Parathyroid adenoma (tissue), 2 donors: Measurements from ENCODE around the gene ATP1B1.

Source experiments
- H2AFZ ChIP-seq: fragments of 300-600 bp; sonication (generic); one replicate; pipeline ENCODE4 v1.7.0; 2017; ENCODE audit warnings: antibody characterized with exemption, mild to moderate bottlenecking
- H3K27ac ChIP-seq: fragments of 300-600 bp; sonication (generic); one replicate; pipeline ENCODE4 v1.7.0; 2017
- H3K27me3 ChIP-seq: fragments of 300-600 bp; sonication (generic); one replicate; pipeline ENCODE4 v1.7.0; 2017; ENCODE audit warnings: low read length; ENCODE audit not compliant: control insufficient read depth, insufficient read depth
- H3K36me3 ChIP-seq: fragments of 300-600 bp; sonication (generic); one replicate; pipeline ENCODE4 v1.7.0; 2017; ENCODE audit warnings: low read length; ENCODE audit not compliant: control insufficient read depth, insufficient read depth
- H3K4me1 ChIP-seq: fragments of 300-600 bp; sonication (generic); one replicate; pipeline ENCODE4 v1.7.0; 2017; ENCODE audit warnings: control low read depth
- H3K4me2 ChIP-seq: fragments of 300-600 bp; sonication (generic); one replicate; pipeline ENCODE4 v1.7.0; 2017; ENCODE audit warnings: low read length
- H3K4me3 ChIP-seq: fragments of 300-600 bp; sonication (generic); one replicate; pipeline ENCODE4 v1.7.0; 2017; ENCODE audit warnings: low read depth, low read length
- H3K79me2 ChIP-seq: fragments of 300-600 bp; sonication (generic); one replicate; pipeline ENCODE4 v1.7.0; 2017; ENCODE audit warnings: control low read depth
- H3K9ac ChIP-seq: fragments of 300-600 bp; sonication (generic); one replicate; pipeline ENCODE4 v1.7.0; 2017; ENCODE audit warnings: mild to moderate bottlenecking
- H3K9me3 ChIP-seq: fragments of 300-600 bp; sonication (generic); one replicate; pipeline ENCODE4 v1.7.0; 2017; ENCODE audit warnings: low read length; ENCODE audit not compliant: control insufficient read depth
- TF ChIP-seq, protein P1 (sequence below): fragments of 300-600 bp; sonication (generic); IDR thresholded peaks from one replicate; pipeline ENCODE4 v1.7.0; 2017; ENCODE audit warnings: antibody characterized with exemption, mild to moderate bottlenecking
- donor health status: primary hyperparathyroidism.

Gene ATP1B1

DNA sequence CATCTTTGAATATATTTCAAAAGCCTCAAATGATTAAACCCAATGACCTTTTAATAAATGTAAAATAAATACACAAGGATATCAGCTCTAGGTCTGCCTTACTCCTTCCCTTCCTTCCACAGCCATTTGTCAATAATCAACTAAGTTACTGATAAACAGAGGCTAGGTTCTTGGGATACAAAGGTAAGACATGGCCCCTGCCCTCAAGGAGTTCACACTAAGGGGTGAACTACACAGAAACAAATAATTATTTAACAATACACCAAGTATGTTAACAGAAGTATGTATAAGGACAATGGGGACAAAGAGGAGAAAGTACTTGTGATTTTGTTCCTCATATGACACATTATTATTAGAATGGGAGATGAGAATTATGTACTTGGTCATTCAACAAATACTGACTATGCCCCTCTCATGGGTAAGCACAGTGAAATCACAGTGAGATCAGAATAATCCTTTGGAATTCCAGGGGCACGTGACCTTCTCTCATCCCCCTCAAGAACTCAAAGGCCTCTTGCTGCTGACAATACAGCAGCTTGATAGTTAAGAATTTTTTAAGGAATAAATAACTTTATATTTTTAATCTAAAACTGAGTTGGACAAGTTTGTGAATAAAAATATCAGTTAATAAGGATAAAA is 40.2 kb downstream of the ATP1B1 start:
- Histone ChIP-seq H3K36me3 (no peaks in the 10 kb centered on the region), H3K27ac (no peak overlapping the region), H3K79me2 (no peaks in the 10 kb centered on the region), H2AFZ (no peak overlapping the region), H3K4me3 (no peak overlapping the region), H3K27me3 (no peaks in the 10 kb centered on the region), H3K4me2 (no peak overlapping the region), H3K4me1 (no peaks in the 10 kb centered on the region), H3K9ac (no peak overlapping the region), H3K9me3 (no peaks in the 10 kb centered on the region)
- TF ChIP-seq, protein P1, sequence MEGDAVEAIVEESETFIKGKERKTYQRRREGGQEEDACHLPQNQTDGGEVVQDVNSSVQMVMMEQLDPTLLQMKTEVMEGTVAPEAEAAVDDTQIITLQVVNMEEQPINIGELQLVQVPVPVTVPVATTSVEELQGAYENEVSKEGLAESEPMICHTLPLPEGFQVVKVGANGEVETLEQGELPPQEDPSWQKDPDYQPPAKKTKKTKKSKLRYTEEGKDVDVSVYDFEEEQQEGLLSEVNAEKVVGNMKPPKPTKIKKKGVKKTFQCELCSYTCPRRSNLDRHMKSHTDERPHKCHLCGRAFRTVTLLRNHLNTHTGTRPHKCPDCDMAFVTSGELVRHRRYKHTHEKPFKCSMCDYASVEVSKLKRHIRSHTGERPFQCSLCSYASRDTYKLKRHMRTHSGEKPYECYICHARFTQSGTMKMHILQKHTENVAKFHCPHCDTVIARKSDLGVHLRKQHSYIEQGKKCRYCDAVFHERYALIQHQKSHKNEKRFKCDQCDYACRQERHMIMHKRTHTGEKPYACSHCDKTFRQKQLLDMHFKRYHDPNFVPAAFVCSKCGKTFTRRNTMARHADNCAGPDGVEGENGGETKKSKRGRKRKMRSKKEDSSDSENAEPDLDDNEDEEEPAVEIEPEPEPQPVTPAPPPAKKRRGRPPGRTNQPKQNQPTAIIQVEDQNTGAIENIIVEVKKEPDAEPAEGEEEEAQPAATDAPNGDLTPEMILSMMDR = no peak

GRCh38 chr1:169148472-169149252 is 42.2 kb downstream of the ATP1B1 start:
- Histone ChIP-seq H3K79me2 (no peaks in the 10 kb centered on the region), H3K4me2 (no peak overlapping the region), H2AFZ (no peak overlapping the region), H3K36me3 (no peaks in the 10 kb centered on the region), H3K4me3 (no peak overlapping the region), H3K27ac (no peak overlapping the region), H3K4me1 (no peaks in the 10 kb centered on the region), H3K27me3 (no peaks in the 10 kb centered on the region), H3K9me3 (no peaks in the 10 kb centered on the region), H3K9ac (no peak overlapping the region)
- TF ChIP-seq, protein P1 = no peak

GRCh38 chr1:169149555-169150286 is 43.2 kb downstream of the ATP1B1 start:
- Histone ChIP-seq H3K79me2 (no peaks in the 10 kb centered on the region), H3K4me1 (no peaks in the 10 kb centered on the region), H3K9ac (no peak overlapping the region), H3K36me3 (no peaks in the 10 kb centered on the region), H3K4me3 (no peak overlapping the region), H3K9me3 (no peaks in the 10 kb centered on the region), H3K27ac (no peak overlapping the region), H3K4me2 (no peak overlapping the region), H2AFZ (no peak overlapping the region), H3K27me3 (no peaks in the 10 kb centered on the region)
- TF ChIP-seq, protein P1 = no peak

DNA sequence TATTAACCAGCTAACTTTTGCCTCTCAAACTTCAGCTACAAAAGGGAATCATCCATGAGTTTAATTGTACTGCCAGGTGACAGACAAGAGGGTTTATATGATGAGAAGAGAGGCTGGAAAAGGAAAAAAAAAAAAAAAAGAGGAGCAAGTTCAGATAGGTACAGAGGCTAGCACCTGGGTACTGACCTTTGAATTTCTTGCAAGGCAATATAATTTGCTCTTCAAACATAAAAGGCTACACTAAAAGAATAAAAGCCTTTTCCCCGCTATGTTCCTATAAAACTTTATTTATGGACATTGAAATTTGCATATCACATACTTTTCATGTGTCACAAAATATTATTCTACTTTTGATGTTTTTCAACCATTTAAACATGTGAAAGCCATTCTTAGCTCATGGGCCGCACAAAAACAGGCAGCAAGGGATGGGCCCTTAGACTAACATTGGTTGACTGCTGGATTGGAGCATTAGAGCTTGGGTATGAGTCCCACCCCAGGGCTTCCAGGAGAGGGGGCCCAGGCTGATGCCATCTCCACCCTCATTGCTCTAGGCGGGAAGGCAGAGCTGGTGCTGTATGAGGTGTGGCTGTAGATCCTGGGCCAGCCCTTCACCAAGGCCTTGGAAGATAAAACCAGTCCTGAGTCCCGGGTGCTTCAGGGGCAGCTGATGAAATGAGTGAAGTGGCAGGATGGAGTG is 44.3 kb downstream of the ATP1B1 start:
- no peak overlapping the region for H3K4me3 ChIP-seq
- no peak overlapping the region for H3K27ac ChIP-seq
- H3K4me2 ChIP-seq = no peak overlapping the region
- H3K9me3 ChIP-seq = no peaks in the 10 kb centered on the region
- H3K4me1 ChIP-seq = no peaks in the 10 kb centered on the region
- no peak overlapping the region for H2AFZ ChIP-seq
- no peaks in the 10 kb centered on the region for H3K79me2 ChIP-seq
- no peak overlapping the region for H3K9ac ChIP-seq
- H3K36me3 ChIP-seq = no peaks in the 10 kb centered on the region
- H3K27me3 ChIP-seq = no peaks in the 10 kb centered on the region
- TF ChIP-seq, protein P1 = no peak
